ENCODE data around the gene HDHD3.

The HDHD3 gene

GRCh38 chr9:113373676-113374392 is 3.0 kb downstream of the HDHD3 start:
- TF ChIP-seq CTCF (IDR thresholded peaks at IDR 0.05; ENCODE audit: insufficient read depth, low read length, missing control alignments), result no peak
- DNase-seq (ENCODE audit: low read depth, low spot score), result no peak
- H3K4me3 ChIP-seq (ENCODE audit: low read depth, low read length), result no peak overlapping the region
- CTCF ChIA-PET, result interaction anchor here (2.0 kb wide), 1 partner anchor 28 kb away, joined by 11 read pairs; the partner anchor contains the start of gene ALAD
- POLR2A ChIA-PET, result no interaction called here

GRCh38 chr9:113373256-113373655 is 3.5 kb downstream of the HDHD3 start:
- CTCF ChIA-PET, result interaction anchor here (2.0 kb wide), 1 partner anchor 28 kb away, joined by 11 read pairs; the partner anchor contains the start of gene ALAD
- POLR2A ChIA-PET, result no interaction called here
- no peak overlapping the region for H3K4me3 ChIP-seq (ENCODE audit: low read depth, low read length)
- no peak for TF ChIP-seq CTCF (IDR thresholded peaks at IDR 0.05; ENCODE audit: insufficient read depth, low read length, missing control alignments)
- no peak for DNase-seq (ENCODE audit: low read depth, low spot score)

GRCh38 chr9:113372059-113372458 is 4.7 kb downstream of the HDHD3 start:
- ChIA-PET CTCF (interaction anchor here (1.4 kb wide), 1 partner anchor 35 kb away, joined by 4 read pairs; no protein-coding TSS in a partner anchor), POLR2A (no interaction called here)
- H3K4me3 ChIP-seq (ENCODE audit: low read depth, low read length), result no peak overlapping the region
- no peak for DNase-seq (ENCODE audit: low read depth, low spot score)
- no peak for TF ChIP-seq CTCF (IDR thresholded peaks at IDR 0.05; ENCODE audit: insufficient read depth, low read length, missing control alignments)

GRCh38 chr9:113370806-113371325 is 5.9 kb downstream of the HDHD3 start:
- no peak for TF ChIP-seq CTCF (IDR thresholded peaks at IDR 0.05; ENCODE audit: insufficient read depth, low read length, missing control alignments)
- CTCF ChIA-PET, result interaction anchor here (1.0 to 1.7 kb wide), 3 partner anchors 14 to 36 kb away, joined by 3 to 5 read pairs (median 4); partner anchors contain the start of gene ALAD

GRCh38 chr9:113369855-113370140 is 7.0 kb downstream of the HDHD3 start:
- no peak for TF ChIP-seq CTCF (IDR thresholded peaks at IDR 0.05; ENCODE audit: insufficient read depth, low read length, missing control alignments)
- H3K4me3 ChIP-seq (ENCODE audit: low read depth, low read length), result no peak overlapping the region
- POLR2A ChIA-PET, result no interaction called here
- no peak for DNase-seq (ENCODE audit: low read depth, low spot score)
- CTCF ChIA-PET, result interaction anchor here (1.7 kb wide), 1 partner anchor 31 kb away, joined by 5 read pairs; the partner anchor contains the start of gene ALAD

More at GRCh38 chr9:113370806-113371325, 5.9 kb downstream of the HDHD3 start:
- POLR2A ChIA-PET, result no interaction called here
- H3K4me3 ChIP-seq (ENCODE audit: low read depth, low read length), result no peak overlapping the region
- DNase-seq (ENCODE audit: low read depth, low spot score), result no peak

- POLR2A ChIA-PET, result no interaction called here
- no peak for DNase-seq (ENCODE audit: low read depth, low spot score)
- CTCF ChIA-PET, result interaction anchor here (3.0 kb wide), 1 partner anchor 32 kb away, joined by 10 read pairs; the partner anchor contains the start of gene ALAD
- TF ChIP-seq CTCF (IDR thresholded peaks at IDR 0.05; ENCODE audit: insufficient read depth, low read length, missing control alignments), result no peak
- H3K4me3 ChIP-seq (ENCODE audit: low read depth, low read length), result no peak overlapping the region
These were observed 7.6 kb downstream of the HDHD3 start for GRCh38 chr9:113368982-113369854.

All from AG04449 (cell line).